HuH-7.5 (cell line): ENCODE data around the gene LZTS3.
"Not testable (repeated sequence)": the region's sequence is repeated elsewhere in the genome, so short reads cannot be mapped to it uniquely, and the experiment has no call there.

ENCODE experiments used
- DNase-seq: peaks from one replicate; pipeline ENCODE4 v3.0.0; 2011; ENCODE audit warnings: low spot score

The LZTS3 gene

GRCh38 chr20:3135507-3136070, 37.8 kb downstream of the LZTS3 start:
- DNase-seq, result no peak

GRCh38 chr20:3134151-3134550, 39.2 kb downstream of the LZTS3 start:
- DNase-seq, result no peak

DNA sequence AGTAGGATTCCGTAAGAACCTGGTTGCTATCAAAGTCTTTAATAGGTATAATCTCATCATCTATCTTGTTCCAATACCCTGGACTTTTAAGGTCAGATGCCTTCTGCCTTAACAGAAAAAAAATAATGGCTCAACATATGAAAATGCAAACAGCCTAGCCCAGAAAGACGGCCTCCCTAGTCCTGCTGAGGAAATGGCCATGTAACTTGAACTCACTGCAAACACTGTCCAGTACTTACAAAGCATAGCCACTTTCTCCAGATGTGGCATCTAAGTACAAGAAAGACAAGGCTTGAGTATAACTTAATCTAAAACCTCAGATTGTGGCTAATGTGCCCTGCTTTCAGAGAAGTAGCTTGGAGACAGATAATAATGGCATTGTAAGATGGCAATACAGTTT, 40.2 kb downstream of the LZTS3 start:
- DNase-seq, result no peak

DNA sequence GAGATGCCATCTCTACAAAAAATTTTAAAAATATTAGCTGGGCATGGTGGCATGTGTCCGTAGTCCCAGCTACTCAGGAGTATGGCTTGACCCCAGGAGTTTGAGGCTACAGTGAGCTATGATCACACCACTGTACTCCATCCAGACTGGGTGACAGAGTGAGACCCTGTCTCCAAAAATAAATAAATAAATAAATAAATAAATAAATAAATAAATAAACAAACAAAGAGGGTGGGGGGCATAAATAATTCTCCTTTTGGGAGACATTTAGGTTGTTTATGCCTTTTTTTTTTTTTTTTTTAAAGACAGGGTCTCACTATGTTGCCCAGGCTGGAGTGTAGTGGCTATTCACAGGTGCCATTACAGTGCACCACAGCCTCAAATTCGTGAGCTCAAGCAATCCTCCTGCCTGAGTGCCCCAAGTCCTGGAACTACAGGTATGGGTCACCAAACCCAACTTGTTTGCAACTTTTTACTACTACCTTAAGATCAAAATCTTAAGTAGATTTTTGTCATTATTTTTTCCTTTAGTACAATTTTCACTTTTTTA, 43.2 kb downstream of the LZTS3 start:
- no peak for DNase-seq

- DNase-seq, result no peak
Measured at GRCh38 chr20:3129094-3129493, 44.3 kb downstream of the LZTS3 start.

DNA sequence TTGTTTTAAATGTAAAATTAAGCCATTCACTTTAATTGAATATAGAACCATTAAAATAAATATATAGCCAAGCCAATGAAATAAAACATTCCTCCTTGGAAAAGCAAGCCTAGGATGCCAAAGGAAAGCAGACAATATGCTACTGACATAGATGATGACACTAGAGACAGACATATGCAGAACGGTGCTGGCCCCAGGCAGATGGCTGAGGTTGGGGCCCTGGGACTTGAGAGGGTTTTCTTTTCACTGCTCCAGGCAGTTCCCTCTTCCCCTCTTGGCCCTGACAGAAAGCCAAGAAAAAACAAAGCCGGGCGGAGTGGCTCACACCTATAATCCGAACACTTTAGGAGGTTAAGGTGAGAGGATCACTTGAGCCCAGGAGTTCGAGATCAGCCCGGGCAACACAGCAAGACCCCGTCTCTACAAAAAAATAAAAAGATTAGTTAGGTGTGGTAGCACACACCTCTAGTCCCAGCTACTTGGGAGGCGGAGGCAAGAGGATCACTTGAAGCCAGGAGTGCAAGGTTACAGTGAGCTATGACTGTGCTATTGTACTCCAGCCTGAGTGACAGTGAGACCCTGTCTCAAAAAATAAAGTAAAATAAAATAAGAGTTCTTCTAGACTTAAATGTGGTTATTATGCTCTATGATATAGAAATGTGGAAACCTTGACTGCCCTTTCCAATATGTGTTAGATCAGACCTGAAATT, 44.9 kb downstream of the LZTS3 start:
- no peak for DNase-seq

- no peak for DNase-seq
Measured at GRCh38 chr20:3126527-3126859, 46.9 kb downstream of the LZTS3 start.

- not testable (repeated sequence) for DNase-seq
Measured at GRCh38 chr20:3125776-3126526, 47.4 kb downstream of the LZTS3 start.

DNA sequence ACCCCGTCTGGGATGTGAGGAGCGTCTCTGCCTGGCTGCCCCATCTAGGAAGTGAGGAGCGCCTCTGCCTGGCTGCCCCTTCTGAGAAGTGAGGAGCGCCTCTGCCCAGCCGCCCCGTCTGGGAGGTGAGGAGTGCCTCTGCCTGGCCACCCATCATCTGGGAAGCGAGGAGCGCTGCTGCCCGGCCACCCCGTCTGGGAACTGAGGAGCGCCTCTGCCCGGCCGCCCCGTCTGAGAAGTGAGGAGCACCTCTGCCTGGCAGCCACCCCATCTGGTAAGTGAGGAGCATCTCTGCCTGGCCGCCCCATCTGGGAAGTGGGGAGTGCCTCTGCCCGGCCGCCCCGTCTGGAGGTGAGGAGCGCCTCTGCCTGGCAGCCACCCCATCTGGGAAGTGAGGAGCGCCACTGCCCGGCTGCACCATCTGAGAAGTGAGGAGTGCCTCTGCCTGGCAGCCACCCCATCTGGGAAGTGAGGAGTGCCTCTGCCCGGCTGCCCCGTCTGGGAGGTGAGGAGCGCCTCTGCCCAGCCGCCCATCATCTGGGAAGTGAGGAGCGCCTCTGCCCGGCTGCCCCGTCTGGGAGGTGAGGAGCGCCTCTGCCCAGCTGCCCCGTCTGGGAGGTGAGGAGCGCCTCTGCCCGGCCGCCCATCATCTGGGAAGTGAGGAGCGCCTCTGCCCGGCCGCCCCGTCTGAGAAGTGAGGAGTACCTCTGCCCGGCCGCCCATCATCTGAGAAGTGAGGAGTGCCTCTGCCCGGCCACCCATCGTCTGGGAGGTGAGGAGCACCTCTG, 48.4 kb downstream of the LZTS3 start:
- not testable (repeated sequence) for DNase-seq

DNA sequence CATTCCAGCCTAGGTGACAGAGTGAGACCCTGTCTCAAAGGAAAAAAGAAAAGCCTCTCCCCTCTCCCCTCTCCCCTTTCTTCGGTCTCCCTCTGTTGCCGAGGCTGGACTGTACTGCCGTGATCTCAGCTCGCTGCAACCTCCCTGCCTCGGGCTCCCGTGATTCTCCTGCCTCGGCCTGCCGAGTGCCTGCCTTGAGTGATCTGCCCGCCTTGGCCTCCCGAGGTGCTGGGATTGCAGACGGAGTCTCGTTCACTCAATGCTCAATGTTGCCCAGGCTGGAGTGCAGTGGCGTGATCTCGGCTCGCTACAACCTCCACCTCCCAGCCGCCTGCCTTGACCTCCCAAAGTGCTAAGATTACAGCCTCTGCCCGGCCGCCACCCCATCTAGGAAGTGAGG, 49.2 kb downstream of the LZTS3 start:
- DNase-seq, result not testable (repeated sequence)

- no peak for DNase-seq
Measured at GRCh38 chr20:3123542-3123941, 49.8 kb downstream of the LZTS3 start.

DNA sequence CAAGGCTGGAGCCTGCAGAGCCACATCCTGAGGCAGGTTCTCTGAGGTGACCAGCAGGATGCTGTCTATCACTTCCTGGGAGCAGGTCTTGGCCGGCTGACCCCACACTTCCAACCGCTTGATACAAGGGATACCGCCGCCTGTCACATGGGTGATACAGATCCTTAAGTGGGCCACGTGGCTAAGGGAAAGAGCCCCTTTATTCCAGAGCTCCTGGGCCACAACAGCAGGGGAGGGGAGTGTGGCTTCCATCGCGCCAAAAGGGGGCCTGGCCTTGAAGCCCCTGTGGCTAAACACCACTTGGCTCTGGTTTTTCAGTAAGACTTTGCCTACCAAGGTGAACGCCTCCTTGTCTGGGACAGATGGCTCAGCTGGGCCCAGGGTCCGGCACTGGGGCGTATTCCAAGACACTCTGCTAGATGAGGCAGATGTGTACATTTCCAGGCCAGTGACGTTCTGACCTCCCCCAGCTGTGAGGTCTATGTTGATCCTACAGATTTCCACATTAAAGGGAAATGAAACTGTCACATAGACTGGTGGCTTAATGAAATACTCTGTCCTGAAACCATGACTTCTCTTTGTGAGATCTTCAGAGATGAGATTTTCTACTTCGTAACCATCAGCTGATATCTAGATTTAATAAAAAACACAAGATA, 51.3 kb downstream of the LZTS3 start:
- DNase-seq, result no peak

- DNase-seq, result no peak
Measured at GRCh38 chr20:3121271-3121911, 52.0 kb downstream of the LZTS3 start.

DNA sequence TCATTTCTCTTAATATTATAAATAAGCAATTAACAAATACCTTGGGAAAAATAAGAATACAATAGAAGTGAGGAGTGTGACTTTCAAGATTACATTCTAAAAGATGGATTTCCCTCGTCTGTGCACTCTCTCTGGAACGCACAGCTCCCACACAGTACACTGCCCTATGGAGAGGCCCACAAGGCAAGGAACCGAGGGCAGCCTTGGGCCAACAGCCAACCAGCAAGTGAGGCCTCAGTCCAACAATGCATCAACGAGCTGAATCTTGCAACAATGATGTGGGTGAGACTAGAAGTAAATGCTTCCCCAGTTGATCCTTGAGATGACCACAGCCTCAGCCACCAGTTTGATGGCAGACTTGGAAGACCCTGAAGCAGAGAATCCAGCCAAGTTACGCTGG, 54.3 kb downstream of the LZTS3 start:
- DNase-seq, result no peak

- peak; percentile 20 for DNase-seq
Measured at GRCh38 chr20:3117839-3118379, 55.4 kb downstream of the LZTS3 start.

DNA sequence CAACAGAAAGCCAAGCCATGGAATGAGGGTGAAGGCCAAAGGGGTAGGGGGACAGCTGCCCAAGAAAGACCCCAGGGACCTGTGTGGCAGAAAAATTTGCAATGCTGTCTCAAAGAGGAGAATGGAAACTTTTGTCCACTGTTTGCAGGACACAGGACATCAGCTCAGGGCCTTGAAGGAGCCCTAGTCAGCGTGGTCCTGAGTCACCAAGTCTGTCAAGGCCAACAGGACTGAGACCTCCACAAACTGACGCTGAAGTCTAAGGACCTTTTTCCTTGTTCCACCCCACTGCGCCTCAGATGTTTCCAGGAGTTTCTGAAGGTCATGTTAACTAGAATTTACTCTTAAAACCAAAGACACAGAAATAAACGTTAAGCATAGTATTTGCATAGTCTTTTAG, 57.0 kb downstream of the LZTS3 start:
- no peak for DNase-seq

DNA sequence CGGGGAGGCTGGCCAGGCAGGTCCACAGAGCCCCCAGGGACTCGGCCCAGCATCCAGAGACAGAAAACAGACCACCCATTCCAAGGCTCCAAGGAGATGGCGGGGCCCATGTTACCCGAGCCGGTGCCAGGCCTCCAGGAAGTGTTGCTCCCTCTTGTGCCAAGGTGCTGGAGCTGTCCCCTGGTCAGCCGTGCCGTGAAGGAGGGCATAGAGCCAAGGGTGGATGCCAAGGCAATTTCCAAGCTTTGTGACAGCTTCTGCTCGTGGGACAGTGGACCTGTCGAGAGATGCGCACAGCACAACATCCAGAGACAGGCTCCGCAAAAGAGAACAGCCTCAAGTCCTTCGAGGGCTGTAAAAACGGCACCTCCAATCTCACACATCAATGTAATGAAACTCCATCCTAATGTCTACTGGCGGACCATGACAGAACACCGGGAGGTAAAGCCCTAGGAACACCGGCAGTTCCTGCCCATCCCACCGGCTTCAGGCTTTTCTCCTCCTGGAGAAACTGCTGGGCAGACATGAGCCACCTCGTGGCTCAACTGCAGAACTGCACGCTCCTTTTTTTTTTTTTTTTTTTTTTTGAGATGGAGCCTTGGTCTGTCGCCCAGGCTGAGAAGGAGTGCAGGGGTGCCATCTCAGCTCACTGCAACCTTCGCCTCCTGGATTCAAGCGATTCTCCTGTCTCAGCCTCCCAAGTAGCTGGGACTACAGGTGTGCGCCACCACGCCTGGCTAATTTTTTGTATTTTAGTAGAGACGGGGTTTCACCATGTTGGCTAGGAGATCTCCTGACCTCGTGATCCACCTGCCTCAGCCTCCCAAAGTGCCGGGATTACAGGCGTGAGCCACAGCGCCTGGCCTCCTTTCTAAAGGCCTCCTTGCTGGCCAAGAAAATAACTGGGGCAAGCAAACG, 57.9 kb downstream of the LZTS3 start:
- peak; percentile 97 for DNase-seq
